HG03558 (cell line): ENCODE measurements around the gene CCDC183.
"Not testable (repeated sequence)": the region's sequence is repeated elsewhere in the genome, so short reads cannot be mapped to it uniquely, and the experiment has no call there.

ENCODE experiments used
- ATAC-seq: cut with Tn5 transposase; IDR thresholded peaks from one replicate; pipeline ENCODE4 v1.9.1; 2021; ENCODE audit warnings: moderate number of reproducible peaks; ENCODE audit not compliant: unreplicated experiment; ENCODE audit errors: extremely low read depth

The CCDC183 gene

DNA sequence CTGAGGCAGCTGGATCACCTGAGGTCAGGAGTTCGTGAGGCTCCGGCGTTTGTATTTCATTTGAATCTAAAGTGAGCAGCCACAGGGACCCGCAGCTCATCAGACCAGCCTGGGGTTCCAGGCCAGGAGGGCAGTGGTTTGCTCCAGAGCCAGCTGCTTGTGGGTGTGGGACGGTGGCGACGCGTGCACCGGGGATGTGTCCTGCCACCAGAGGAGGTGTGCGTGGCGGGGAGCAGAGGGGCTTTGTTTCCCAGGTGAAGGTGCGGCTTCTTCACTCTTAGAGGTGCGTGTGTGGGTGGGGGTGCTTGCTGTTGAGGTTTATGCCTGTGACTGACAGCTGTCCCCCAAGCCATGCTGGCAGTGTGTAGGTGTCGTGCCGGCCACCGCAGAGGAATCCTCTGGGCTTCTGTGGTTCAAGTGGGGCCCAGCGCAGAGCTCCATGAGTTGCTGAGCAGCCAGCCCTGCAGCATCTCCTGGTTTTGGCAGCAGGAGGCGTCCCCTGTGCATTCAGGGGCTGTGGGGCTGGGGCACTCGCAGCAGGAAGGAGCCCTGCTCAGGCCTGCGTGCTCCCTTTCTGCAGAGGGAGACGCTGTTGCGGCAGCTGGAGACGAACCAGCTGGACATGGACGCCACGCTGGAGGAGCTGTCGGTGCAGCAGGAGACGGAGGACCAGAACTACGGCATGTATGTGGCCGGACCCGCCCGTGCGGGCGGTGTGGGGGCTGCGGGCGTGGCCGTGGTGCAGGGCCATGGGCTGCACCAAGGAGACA lies 39.2 kb downstream of the CCDC183 start:
- no peak for ATAC-seq

DNA sequence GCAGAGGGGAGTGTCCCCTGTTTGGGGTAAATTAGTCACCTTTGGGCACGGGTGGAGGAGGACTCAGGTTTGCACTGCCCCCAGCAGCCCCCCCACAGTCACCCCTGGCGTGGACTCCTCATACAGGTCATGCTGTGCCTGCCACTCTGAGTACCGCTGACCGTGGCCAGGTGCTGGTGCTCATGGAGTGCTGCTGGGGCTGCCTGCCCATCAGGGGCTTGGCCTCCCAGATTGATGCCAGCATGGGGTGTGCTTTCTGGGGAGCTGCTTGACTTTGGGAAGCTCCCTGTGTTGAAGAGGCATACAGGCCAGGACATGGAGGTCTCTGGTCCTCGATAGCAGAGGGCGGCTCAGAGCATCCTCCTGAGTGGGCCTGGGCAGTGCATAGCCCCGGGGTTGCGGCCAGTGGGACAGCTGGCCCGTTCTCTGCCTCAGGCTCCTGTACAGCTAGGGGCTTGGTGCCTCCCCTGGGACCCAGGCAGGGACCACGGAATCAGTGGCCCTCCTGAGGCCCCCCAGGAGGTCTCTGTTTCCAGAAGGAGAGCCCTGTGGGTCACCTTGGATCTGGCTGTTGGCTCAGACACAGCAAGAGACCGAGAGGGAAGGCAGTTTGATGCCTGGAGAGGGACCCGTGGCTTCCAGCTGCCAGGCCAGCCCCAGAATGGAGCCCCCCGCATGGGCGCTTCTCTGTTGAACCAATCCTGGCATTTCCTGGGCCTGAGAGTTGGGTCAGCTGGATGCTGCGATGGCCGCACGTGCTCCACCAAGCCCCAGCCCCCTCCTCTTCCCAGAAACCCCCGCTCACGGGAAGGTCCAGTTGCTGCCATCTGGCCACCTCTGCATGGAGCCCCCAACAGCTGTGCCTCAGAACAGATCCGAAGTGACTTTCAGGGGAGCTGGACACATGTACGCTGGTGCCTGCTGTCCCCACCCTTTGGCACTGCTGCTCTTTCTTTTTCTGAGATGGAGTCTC lies 40.1 kb downstream of the CCDC183 start:
- ATAC-seq = no peak

DNA sequence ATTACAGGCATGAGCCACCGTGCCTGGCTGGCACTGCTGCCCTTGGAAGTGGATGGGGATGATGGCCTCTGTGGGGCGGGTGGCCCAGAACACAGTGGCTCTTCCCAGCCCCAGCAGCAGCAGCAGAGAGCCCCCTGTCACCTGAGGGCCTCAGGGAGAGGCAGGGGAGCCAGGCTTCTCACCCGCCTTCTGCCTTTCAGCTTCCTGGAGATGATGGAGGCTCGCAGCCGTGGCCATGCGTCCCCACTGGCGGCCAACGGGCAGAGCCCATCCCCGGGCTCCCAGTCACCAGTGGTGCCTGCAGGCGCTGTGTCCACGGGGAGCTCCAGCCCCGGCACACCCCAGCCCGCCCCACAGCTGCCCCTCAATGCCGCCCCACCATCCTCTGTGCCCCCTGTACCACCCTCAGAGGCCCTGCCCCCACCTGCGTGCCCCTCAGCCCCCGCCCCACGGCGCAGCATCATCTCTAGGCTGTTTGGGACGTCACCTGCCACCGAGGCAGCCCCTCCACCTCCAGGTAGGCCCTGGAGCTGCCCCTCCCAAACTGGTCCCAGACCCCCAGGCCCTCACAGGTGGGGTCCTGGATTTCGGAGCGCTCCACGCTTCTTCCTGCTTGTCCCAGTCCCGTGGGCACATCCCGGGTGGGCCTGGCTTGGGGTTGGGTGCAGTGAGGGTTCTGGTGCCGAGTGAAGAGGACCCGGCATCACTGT lies 41.2 kb downstream of the CCDC183 start:
- ATAC-seq = no peak

DNA sequence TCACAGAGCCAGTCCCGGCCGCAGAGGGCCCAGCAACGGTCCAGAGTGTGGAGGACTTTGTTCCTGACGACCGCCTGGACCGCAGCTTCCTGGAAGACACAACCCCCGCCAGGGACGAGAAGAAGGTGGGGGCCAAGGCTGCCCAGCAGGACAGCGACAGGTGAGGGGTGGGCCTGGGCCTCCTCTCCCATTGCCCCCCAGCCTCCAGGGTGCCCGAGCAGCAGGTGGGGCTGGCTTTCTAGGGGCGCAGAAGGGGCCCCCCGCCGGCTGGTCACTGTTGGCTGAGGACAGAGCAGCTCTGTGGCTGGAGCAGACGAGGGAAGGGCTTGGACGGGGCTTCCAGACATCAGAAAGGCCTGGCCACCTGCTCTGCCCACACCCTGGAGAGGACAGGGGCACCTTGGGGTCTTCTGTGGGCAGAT lies 41.7 kb downstream of the CCDC183 start:
- ATAC-seq = not testable (repeated sequence)

DNA sequence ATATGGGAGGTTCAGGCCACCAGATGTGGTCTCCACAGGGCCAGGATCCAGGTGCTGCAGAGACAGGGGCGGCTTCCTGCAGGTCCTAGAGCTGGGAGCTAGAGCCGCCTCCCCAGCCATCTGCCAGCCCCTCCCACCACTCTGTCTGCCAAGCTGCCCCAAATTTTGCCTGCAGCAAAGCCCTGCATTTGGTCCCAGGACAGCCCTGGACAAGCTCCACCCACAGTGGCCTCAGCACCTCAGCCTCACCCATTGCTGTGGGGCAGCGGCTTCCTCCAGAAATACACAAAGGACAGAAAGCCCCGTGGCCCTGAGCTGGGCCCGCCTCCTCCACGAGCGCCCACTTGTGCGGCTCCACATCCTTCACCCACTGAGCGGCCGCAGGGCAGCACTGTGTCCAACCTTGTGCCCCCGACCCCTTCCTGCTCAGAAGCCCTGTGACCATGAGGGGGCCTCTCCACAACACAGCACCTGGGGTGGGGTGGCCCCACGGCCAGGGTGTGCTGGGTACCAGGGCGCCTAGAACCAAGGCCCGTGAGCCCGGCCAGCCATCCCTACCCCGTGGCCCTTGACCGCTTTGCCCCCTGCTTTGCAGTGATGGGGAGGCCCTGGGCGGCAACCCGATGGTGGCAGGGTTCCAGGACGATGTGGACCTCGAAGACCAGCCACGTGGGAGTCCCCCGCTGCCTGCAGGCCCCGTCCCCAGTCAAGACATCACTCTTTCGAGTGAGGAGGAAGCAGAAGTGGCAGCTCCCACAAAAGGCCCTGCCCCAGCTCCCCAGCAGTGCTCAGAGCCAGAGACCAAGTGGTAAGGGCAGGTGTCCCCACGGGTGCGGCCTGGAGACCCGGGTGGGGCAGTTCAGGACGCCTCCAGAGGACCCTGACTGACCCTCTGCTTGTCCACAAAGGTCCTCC lies 42.4 kb downstream of the CCDC183 start:
- no peak for ATAC-seq

DNA sequence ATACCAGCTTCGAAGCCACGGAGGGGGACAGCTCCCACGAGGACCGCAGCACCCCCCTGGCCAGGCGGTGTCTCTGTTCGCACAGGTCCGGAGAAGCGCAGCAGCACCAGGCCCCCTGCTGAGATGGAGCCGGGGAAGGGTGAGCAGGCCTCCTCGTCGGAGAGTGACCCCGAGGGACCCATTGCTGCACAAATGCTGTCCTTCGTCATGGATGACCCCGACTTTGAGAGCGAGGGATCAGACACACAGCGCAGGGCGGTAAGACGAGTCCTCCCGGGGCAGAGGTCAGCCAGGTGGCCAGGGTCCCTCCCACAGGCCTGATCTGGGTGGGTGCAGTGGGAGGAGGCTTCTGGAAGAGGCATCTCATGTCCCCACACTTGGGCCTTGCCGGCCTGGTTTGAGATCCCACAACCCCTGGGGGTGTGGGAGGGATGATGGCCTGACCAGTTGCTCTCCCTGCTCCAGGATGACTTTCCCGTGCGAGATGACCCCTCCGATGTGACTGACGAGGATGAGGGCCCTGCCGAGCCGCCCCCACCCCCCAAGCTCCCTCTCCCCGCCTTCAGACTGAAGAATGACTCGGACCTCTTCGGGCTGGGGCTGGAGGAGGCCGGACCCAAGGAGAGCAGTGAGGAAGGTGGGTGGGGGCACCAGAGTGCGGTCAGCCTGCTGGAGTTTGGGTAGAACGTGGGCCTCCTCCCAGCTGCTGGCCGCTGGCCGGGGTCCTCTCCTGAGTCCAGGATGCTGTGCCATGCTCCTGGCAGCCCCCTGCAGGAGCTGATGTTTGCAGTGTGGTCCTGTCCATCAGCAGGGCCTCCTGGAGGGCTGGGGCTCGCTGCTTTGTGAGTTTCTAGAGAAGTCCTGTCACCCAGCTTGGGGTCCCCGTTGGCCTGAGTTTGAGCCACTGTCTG lies 43.3 kb downstream of the CCDC183 start:
- no peak for ATAC-seq

DNA sequence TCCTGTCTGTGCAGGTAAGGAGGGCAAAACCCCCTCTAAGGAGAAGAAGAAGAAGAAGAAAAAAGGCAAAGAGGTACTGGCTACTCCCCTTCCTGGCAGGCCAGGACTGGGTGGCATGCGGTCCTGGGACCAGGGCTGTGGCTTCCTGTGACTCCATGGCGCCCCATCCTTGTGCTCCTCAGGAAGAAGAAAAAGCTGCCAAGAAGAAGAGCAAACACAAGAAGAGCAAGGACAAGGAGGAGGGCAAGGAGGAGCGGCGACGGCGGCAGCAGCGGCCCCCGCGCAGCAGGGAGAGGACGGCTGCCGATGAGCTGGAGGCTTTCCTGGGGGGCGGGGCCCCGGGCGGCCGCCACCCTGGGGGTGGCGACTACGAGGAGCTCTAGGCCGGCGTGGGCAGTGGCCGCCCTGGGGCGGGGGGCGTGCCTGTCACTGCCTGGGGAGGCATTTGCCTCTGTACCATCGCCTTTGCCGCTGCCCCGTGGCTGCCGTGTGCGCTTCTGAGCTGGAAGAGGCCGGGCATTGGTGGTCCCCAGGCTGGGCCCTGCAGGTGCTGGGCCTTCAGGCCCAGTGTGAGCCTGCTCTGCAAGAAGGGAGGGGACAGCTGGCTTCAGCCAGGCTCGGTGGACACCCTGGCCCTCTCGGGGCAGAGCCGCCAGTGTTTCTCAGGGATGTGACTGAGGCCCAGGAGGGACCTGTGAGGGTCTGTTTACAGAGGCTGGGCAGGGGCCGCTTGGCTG lies 44.2 kb downstream of the CCDC183 start:
- no peak for ATAC-seq

DNA sequence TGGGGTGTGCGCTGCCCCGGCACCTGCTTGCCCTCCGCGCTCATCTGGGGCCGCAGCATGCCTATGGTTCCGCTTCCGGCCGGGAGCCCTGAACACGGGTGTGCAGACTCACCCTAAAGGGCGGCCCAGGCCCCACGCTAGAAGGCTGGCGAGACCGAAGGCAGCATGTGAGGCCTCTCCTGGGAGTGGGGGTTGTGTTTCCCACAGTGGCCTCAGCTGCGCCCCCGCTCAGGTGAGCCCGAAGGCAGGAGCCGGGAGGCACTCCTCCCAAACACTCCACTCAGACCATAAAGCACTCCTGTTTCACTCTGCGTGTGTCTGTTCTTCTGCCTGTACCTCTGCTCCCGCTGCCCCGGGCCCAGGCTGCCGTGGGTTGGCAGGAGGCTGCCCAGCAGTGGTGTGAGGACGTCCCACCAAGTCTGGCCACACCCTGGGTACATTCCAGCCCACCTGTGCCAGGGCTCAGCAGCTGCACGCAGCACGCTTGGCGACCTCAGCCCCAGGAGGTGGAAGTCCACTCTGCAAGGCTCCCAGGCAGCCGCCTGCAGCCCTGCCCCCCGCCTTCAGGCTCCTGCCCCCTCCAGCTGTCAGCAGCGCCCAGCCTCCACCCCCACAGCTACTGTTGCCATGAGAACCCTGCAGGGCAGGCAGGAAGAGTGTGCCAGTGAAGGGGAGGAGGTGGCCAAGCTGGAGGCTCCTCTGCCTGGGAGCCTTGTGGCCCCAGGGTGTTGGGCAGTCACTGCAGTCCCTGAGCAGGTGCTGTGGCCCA lies 44.9 kb downstream of the CCDC183 start:
- ATAC-seq = no peak

DNA sequence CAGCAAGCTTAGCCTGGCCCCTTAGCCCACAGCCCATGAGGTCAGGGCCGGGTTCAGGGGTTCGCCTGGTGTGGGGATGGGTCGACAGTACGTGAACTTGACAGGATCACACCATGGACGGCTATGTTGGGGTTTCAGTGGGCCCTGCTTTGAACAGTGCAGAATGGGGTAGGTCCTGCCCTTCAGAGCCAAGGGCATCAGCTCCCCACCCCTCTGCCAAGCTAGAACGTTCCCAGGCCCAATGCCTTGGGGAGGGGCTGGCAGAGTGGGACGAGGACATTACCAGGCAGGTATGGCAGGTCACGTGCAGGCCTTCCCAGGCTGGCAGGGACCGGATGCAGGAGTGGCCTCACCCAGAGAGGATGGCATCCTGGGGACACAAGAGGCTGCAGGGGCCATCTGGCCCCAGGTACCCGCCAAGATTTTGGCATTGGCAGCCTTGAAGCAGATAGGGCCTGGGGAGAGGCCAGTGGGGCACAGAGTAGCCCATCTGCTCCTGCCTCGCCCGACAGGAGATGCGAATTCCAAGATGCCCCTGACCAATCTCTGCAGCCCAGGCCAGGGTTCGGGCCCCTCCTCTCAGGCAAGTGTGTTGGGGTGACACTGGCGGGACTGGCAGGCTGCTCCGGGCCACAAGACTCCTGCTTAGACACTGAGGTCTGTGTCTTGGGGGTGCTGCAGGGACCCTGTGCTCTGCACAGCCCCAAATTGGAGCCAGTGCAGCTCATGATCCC lies 45.7 kb downstream of the CCDC183 start:
- ATAC-seq = not testable (repeated sequence)

DNA sequence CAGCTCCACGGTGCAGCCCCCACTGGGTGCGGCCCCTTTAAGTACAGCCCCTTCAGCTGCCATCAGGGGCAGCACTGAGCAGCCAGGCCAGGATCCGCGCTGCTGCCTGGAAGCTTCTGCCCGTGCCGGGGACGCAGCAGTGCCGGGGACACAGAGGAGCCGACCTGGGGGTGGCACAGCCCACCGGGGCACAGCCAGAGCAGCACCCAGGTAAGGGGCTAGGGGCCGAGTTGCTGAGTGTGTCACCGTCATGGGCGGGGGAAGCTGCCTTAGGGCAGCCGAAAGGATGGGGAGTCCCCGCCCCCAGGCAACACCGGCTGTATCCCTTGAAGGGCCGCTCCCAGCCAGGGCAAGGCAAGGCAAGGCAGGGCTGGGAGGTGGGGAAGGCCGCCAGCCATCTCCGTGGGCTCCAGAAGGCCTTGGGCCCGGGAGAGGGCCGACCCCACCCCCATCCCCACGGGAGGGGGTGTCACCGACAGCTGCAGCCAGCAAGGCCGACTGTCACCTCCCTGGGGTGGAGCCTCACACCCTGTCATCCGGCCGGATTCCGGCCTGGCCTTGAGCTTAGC lies 46.3 kb downstream of the CCDC183 start, which contains the start of gene AJM1:
Gene AJM1 (plus strand): TSS at position 99 of the 569 bp plus-strand sequence. CDS start 1,937 bp downstream, outside the sequence.
- ATAC-seq = not testable (repeated sequence)

DNA sequence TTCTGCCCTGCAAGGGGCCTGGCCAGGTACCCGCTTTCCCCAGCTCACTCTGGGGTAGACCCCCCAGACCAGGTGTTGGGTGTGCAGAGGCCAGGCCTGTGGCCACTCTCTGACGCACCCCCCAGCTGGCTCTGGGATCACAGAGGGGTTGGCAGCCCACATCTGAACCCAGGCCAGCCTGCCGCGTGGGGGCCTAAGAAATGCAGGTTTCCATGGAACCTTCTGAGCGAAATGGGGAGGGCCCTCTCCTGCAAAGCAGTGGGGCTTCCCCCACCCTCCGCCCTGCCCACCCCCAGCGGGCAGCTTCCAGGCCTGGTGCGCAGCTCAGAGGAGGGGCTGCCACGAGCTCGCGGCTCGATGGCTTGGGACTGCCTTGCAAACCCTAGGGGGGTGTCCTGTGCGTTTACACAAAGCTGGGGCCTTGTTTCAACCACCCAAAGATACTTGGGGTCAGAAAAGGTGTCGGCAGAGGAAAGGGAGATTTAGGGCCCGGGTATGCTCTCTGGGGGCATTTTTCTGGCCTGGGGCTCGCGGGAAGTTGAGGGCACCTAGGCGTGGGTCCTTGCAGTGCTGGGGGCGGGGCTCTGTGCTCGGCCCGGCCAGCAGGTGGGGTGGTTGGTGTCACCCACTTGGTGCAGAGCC lies 47.1 kb downstream of the CCDC183 start:
- ATAC-seq = not testable (repeated sequence)

DNA sequence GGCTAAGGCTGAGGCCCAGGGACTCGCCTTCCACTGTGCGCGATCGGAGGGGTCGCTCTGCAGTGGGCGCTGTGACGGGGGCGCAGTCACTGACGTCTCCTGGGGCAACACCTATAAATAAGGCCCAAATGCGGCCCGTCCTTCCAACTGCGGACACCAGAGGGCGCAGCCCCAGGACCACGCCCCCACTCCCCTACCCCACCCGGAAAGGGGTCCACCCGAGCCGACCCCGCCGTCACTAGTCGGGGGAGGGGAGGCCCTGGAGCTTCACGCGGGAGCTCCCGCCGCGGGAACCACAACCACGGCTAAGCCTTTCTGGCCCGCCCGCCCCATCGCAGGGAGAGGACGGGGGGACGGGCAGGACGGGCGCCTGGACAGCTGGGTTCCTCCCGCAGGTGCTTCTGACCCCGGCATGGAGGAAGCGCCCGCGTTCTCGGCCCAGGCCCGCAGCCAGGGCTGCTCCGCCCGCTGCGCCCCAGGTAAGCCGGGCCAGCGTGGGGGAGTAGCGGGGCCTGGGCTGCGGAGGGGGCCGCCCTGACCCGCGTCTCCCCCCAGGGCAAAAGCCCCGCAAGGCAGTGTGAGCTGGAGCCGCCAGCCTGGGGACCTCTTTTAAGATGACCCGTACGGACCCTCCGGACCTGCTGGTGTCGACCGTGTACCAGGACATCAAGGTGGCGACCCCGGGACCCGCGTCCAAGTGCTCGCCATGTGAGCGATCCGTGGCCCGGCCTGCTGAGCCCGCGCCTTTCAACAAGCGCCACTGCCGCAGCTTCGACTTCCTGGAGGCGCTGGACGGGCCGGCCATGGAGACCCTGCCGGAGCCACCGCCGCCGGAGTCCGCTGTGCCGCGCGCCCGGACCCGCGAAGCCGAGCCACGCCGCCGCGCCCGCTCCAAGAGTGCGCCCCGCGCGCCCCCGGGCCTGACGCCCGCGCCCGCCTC lies 47.9 kb downstream of the CCDC183 start:
- ATAC-seq = not testable (repeated sequence)

DNA sequence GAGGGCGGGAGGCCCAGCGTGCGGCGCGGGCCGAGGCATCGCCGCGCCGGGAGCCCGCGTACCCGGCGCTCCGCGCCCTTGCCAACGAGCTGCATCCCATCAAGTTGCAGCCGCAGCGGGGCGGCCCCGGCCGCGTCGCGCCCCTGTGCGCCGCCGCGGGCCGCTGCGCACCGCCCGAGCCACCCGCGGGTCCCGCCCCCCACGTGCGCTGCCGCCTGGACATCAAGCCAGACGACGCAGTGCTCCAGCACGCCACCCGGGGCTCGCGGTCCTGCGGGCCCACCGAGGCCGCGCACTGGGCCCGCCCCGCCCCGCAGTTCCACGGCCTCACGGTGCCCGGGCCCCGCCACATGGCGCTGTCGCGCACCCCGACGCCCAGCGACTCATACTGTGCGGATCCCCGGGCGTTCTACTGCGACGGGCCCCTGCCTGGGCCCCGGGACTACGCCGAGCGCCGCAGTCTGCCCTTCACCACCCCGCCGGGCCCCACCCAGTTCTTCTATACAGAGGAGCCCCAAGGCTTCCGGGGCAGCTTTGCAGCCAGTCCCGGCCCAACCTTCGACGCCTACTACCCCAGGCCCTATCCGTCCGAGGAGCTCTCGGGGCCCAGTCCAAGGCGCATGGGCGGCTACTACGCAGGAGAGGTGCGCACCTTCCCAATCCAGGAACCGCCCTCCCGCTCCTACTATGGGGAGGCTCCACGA lies 48.8 kb downstream of the CCDC183 start:
- ATAC-seq = no peak
